Loucy (cell line): ENCODE results near the gene MED26.

Experiments used
- CTCF ChIP-seq: fragments of 200-600 bp; sonication (generic); conservative IDR thresholded peaks from 2 replicates; pipeline ENCODE4 v1.5.1; 2014; ENCODE audit warnings: mild to moderate bottlenecking, antibody characterized with exemption, low read length
- EZH2phosphoT487 ChIP-seq: fragments of 200-600 bp; IDR thresholded peaks from 2 replicates; pipeline ENCODE4 v1.6.1; 2018; ENCODE audit warnings: antibody characterized with exemption, mild to moderate bottlenecking, moderate library complexity, borderline replicate concordance

- TF ChIP-seq CTCF (no peak), EZH2phosphoT487 (no peak)
Observed at GRCh38 chr19:16627193-16627927, 644 bp downstream of the MED26 start.
